ENCODE measurements around the gene NSMF.

Gene NSMF

DNA sequence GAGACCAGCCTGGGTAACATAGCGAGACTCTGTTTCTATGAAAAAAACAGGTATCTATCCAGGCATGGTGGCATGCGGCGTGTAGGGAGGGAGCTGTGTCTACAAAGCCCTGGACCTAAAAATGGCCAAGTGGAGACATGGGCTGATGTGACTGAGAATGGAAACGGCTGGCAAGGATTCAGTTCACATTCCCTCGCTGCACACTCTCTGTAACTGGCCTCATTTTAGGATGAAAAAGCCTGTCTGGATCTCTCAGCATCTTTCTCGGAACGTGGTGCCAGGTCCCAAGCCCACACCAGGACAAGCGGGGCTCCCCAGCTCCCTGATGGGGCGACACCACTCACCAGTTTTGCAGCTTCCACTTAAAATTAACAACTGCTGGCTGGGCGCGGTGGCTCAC is 49.6 kb downstream of the NSMF start:
- Histone ChIP-seq H3K27me3 (ENCODE audit: low read depth) (no peaks in the 10 kb centered on the region), H3K9me3 (no peaks in the 10 kb centered on the region), H3K4me3 (no peak overlapping the region), H3K36me3 (replicated peaks) (no peaks in the 10 kb centered on the region), H3K4me1 (no peaks in the 10 kb centered on the region)
- no peak for DNase-seq (ENCODE audit: low spot score in 2 of 2)
- in situ Hi-C loops (cut with MboI; ENCODE audit: low sequenced_read_pairs): loop anchor here (5.0 kb wide), 1 partner anchor 117 kb away; no protein-coding TSS in a partner anchor

DNA sequence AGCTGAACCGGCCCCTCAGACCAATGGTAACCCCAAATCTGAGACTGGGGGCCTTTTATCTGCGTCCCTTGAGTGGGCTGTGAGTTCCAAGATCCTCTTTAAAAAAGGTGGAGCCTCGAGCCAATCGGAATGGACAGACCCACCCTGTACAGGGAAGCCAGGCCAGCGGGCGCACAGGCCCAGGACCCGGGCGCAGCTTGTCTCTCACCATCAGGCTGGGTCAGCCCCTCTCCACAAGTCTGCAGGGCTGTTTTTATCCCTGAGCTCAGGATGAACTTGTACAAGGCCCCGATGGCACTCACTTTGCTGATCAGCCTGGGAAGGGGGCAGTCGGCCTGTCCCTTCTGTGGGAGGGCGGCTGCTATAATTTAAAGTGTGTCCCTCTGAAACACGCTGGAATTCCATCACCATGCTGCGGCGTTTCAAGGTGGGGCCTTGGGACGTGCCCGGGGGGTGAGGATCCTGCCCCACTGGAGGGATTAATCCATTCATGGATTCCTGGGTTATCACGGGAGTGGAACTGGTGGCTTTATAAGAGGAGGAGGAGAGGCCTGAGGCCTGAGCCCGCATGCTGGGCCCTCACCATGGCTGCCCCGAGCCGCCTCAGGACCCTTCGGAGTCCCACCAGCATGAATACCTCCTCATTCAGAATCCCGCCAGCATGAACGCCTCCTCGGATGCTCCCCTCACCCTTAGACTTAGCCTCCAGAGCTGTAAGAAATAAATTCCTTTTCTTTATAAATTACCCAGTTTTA is 50.3 kb downstream of the NSMF start:
- no peak for DNase-seq (ENCODE audit: low spot score in 2 of 2)
- Histone ChIP-seq H3K4me3 (no peak overlapping the region), H3K27me3 (ENCODE audit: low read depth) (no peaks in the 10 kb centered on the region), H3K9me3 (no peaks in the 10 kb centered on the region), H3K4me1 (no peaks in the 10 kb centered on the region), H3K36me3 (replicated peaks) (no peaks in the 10 kb centered on the region)
- in situ Hi-C loops (cut with MboI; ENCODE audit: low sequenced_read_pairs): loop anchor here (5.0 kb wide), 1 partner anchor 117 kb away; no protein-coding TSS in a partner anchor

DNA sequence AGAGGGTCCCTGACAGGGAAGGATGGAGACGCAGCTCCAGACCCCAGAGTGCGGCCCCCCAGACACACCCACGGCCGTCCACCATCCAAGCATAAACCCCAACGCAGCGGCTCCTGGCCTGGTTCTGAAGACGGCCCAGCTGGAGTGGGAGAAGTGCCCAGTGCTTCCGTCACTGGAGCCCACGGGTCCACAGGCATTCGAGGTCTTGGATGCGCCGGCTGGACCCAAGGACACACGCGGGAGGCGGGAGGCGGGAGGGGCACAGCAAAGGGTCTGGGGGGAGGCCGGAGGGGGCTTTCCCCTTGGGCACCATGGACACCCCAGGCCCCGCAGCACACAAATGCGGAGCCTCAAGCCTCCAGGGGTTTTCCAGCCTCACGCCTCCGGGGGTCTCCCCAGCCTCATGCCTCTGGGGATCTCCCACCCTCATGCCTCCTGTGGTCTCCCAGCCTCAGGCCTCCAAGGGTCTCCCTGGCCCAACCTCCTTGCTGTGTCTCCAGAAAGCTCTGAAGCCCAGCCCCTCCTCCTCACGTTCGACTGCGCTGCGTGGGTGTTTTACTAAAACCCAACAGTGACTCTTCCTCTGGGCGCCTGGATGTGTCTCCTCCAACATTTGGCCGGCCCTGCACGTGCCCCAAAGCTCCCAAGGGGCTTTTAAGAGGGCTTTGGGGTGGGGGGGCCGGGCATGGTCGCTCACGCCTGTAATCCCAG is 51.4 kb downstream of the NSMF start:
- H3K4me3 ChIP-seq: no peak overlapping the region

DNA sequence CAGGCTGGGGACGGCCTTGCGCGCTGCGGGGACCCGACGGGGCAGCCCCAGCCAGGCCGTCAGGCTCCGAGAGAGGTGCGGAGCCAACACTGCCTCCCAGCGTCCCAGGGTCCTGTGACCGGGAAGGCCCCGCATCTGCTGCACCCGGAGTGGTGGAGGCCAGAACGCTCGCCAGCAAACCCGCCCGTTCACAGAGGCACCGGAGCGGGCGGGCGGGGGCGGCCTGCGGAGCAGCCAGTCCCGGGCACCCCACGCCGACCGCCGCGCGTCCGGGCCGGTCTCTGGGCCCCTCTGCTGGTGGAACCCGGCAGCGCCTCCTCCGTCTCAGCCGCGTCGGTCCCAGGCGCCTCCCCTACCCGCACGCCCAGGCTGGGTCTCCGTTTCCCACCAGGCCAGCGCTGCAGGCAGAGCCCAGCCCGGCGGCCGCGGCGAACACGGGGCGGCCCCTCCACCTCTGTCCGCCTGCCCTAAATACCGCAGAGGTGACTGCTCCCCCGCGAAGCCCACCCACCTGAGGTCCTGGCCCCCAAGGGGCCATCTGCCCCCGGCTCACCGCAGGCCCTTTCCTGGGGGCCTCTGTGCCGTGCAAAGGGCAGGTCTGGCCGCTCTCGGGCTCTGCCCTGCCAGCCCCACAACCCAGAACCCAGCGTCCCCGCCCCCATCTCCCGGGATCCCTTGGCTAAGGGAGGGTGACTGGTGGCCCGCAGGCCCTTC is 52.1 kb downstream of the NSMF start:
- no peaks in the 10 kb centered on the region for H3K4me1 ChIP-seq
- peak; percentile 21 to 82 for DNase-seq (ENCODE audit: low spot score in 2 of 2)
- H3K9me3 ChIP-seq: no peaks in the 10 kb centered on the region
- no peaks in the 10 kb centered on the region for H3K36me3 ChIP-seq (replicated peaks)
- in situ Hi-C loops (cut with MboI; ENCODE audit: low sequenced_read_pairs): loop anchor here (5.0 kb wide), 1 partner anchor 115 kb away; no protein-coding TSS in a partner anchor
- peak overlapping the region; percentile 20 for H3K4me3 ChIP-seq
- no peaks in the 10 kb centered on the region for H3K27me3 ChIP-seq (ENCODE audit: low read depth)

More for the DNA sequence above, 51.4 kb downstream of the NSMF start:
- DNase-seq (ENCODE audit: low spot score in 2 of 2): no peak
- Histone ChIP-seq H3K27me3 (ENCODE audit: low read depth) (no peaks in the 10 kb centered on the region), H3K4me1 (no peaks in the 10 kb centered on the region), H3K36me3 (replicated peaks) (no peaks in the 10 kb centered on the region), H3K9me3 (no peaks in the 10 kb centered on the region)
- in situ Hi-C loops (cut with MboI; ENCODE audit: low sequenced_read_pairs): loop anchor here (5.0 kb wide), 1 partner anchor 115 kb away; no protein-coding TSS in a partner anchor

DNA sequence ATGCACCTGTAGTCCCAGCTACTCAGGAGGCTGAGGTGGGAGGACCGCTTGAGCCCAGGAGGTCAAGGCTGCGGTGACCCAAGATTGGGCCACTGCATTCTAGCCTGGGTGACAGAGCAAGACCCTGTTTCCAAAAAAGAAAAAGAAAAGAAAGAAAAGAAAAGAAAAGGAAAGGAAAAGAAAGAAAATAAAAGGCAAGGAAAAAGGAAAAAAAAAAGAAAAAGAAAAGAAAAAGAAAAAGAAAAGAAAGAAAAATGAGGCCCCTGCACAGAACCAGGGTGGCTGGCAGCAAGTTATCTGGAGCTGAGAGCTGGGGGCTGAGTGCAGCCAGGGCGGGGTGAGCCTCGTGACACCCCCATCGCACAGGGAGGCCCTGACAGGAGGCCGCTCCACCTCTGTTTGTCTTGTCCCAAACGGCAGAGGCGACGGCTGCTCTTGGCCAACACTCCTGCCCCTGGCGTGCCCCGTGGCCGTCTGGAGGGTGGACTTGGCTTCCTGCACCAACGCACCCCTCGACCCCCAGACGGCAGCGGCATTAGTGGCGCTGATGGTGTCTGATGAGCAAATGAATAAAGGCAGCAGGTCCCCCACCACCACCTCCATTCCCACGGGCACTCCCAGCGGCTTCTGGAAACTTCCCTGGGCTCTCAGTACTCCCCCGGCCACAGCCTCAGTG is 52.9 kb downstream of the NSMF start:
- DNase-seq (ENCODE audit: low spot score in 2 of 2): no peak
- Histone ChIP-seq H3K27me3 (ENCODE audit: low read depth) (no peaks in the 10 kb centered on the region), H3K36me3 (replicated peaks) (no peaks in the 10 kb centered on the region), H3K4me1 (no peaks in the 10 kb centered on the region), H3K4me3 (no peak overlapping the region), H3K9me3 (no peaks in the 10 kb centered on the region)
- in situ Hi-C loops (cut with MboI; ENCODE audit: low sequenced_read_pairs): loop anchor here (5.0 kb wide), 1 partner anchor 114 kb away; no protein-coding TSS in a partner anchor

DNA sequence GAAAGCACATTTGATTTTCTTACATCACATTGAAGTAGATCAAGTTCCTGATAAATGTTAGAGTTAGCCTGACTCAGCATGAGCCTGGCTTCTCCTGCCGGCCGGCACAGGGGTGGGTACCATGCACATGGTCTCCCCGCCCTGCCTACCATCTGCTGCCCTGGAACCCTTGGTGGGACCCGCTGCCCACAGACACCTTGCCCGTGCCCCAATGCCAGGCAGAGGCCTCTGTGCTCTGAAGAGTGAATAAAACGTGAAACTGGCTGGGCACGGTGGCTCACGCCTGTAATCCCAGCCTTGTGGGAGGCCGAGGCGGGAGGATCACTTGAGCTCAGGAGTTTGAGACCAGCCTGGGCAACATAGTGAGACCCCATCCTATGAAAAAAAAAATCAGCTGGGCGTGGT is 53.5 kb downstream of the NSMF start:
- in situ Hi-C loops (cut with MboI; ENCODE audit: low sequenced_read_pairs): loop anchor here (5.0 kb wide), 1 partner anchor 113 kb away; no protein-coding TSS in a partner anchor
- H3K36me3 ChIP-seq (replicated peaks): no peaks in the 10 kb centered on the region
- no peak for DNase-seq (ENCODE audit: low spot score in 2 of 2)

DNA sequence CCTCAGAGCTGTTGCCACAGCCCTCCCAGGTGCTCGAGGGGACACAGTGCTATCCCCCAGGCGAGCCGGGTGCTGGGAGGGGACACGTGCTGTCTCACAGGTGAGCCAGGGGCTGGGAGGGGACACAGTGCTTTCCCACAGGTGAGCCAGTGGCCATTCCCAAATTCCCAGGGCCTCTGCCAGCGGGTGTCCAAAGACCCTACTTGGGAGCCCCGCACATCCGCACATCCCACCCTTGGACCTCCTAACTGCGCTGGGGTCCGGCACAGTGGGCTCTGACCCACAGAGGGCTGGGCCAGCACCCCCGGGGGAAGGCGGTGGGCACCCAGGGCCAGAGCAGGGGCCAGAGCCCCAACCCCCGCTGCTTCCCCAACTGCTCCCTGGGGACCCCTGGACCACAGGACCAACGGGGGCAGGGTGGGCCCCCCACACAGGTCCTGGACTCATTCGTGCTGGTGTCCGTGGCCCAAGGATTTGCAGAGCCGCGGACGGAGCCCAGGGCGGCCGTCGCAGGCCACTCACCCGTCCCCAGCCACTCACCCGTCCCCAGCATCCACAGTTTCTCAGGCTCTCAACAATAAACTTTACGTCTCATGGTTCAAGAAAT is 54.1 kb downstream of the NSMF start:
- in situ Hi-C loops (cut with MboI; ENCODE audit: low sequenced_read_pairs): loop anchor here (5.0 kb wide), 1 partner anchor 113 kb away; no protein-coding TSS in a partner anchor
- H3K9me3 ChIP-seq: no peaks in the 10 kb centered on the region
- no peaks in the 10 kb centered on the region for H3K27me3 ChIP-seq (ENCODE audit: low read depth)
- no peaks in the 10 kb centered on the region for H3K36me3 ChIP-seq (replicated peaks)
- no peak for DNase-seq (ENCODE audit: low spot score in 2 of 2)
- H3K4me3 ChIP-seq: no peak overlapping the region
- H3K4me1 ChIP-seq: no peaks in the 10 kb centered on the region

More for the DNA sequence above, 53.5 kb downstream of the NSMF start:
- Histone ChIP-seq H3K9me3 (no peaks in the 10 kb centered on the region), H3K4me1 (no peaks in the 10 kb centered on the region), H3K27me3 (ENCODE audit: low read depth) (no peaks in the 10 kb centered on the region), H3K4me3 (no peak overlapping the region)

DNA sequence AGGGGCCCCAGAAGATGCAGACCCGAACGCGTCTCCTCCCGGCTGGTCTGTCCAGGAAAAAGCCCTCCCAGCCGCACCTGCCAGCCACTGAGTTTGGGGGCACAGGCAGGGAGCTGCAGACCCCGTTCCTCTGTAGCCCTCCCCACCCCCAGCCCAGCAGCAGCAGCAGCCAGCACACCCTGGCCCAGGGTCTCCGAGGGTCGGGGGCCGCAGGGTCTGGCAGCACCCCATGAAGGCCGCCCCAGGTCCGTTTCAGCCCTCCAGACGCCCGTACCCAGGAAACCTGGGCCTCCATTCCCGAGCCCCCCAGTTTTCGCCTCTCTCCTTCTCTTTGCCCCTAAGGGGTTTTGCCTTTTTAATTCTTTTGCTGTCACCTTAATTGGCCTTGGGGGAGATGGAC is 55.9 kb downstream of the NSMF start:
- in situ Hi-C loops (cut with MboI; ENCODE audit: low sequenced_read_pairs): no loop called here
- no peaks in the 10 kb centered on the region for H3K36me3 ChIP-seq (replicated peaks)
- H3K4me1 ChIP-seq: no peaks in the 10 kb centered on the region
- no peaks in the 10 kb centered on the region for H3K9me3 ChIP-seq
- H3K27me3 ChIP-seq (ENCODE audit: low read depth): no peaks in the 10 kb centered on the region
- no peak overlapping the region for H3K4me3 ChIP-seq
- no peak for DNase-seq (ENCODE audit: low spot score in 2 of 2)

DNA sequence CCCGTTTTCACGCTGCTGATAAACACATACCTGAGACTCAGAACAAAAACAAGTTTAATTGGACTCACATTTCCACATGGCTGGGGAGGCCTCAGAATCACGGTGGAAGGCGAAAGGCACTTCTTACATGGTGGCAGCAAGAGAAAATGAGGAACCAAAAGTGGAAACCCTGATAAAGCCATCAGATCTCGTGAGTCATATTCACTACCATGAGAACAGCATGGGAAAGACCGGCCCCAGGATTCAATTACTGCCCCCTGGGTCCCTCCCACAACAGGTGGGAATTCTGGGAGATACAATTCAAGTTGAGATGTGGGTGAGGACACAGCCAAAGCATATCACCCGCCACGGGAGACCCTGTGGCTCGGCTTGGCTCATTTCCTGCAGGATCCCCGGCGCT is 56.4 kb downstream of the NSMF start:
- no peaks in the 10 kb centered on the region for H3K4me1 ChIP-seq
- no peaks in the 10 kb centered on the region for H3K27me3 ChIP-seq (ENCODE audit: low read depth)
- H3K9me3 ChIP-seq: no peaks in the 10 kb centered on the region
- no peak for DNase-seq (ENCODE audit: low spot score in 2 of 2)
- no peaks in the 10 kb centered on the region for H3K36me3 ChIP-seq (replicated peaks)
- in situ Hi-C loops (cut with MboI; ENCODE audit: low sequenced_read_pairs): no loop called here
- H3K4me3 ChIP-seq: no peak overlapping the region

DNA sequence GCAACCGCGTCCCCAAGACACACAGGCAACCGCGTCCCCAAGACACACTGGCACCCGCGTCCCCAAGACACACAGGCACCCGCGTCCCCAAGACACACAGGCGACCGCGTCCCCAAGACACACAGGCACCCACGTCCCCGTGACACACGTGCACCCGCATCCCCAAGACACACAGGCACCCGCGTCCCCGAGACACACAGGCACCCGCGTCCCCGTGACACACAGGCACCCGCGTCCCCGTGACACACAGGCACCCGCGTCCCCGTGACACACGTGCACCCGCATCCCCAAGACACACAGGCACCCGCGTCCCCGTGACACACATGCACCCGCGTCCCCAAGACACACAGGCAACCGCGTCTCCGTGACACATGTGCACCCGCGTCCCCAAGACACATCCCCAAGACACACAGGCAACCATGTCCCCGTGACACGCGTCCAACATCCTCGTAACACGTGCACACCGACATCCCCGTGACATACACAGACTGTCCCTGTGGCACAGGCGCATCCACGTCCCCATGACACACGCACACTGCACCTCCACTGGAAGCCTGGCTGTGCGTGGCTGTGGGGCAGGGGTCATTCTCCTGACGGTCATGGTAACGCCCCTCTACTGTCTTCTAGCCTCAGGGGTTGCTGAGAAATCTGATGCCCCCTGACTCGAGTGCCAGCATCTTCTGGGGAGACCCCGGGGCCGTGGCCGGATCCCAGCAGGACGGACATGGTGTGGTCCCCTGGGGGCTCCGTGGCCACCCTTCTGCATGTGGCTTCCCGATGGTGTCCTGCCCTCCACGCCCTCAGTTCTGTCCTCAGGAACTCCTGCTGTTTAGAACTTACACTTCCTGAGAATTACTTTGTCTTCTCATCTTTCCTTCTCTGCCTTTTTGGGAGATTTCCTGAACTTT is 60.3 kb downstream of the NSMF start:
- in situ Hi-C loops (cut with MboI; ENCODE audit: low sequenced_read_pairs): no loop called here
- no peaks in the 10 kb centered on the region for H3K36me3 ChIP-seq (replicated peaks)
- H3K4me3 ChIP-seq: no peak overlapping the region
- H3K9me3 ChIP-seq: no peaks in the 10 kb centered on the region
- H3K4me1 ChIP-seq: no peaks in the 10 kb centered on the region
- no peaks in the 10 kb centered on the region for H3K27me3 ChIP-seq (ENCODE audit: low read depth)
- no peak for DNase-seq (ENCODE audit: low spot score in 2 of 2)

DNA sequence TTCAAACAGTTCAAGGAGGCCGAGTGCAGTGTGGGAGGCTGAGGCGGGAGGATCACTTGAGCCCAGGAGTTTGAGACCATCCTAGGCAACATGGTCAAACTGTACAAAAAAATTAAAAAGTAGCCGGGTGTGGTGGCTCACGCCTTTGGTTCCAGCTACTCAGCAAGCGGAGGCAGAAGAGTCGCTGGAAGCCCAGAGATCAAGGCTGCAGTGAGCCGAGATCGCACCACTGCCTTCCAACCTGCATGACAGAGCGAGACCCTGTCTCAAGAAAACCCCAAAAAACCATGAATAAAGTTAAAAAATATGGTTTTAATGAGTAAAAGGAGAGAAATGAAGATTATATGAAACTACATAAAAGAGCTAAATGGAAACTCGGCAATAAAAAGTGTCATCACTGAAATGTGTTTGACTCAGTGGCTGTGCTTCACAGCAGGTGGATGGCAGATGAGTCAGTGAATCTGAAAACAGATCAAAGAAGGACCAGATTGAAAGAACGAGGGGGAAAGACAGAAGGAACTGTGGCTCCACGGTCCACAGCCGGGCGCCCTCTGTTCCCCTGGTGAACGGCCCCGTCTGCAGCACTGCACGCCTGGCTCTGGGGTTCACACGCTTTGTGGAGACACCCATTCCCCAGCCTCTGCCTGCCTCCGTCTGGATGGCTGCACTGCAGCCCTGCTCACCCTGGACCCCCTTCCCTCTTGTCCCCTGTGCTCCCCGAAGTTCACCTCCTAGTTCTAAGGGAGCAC is 61.3 kb downstream of the NSMF start:
- Histone ChIP-seq H3K4me1 (no peaks in the 10 kb centered on the region), H3K9me3 (no peaks in the 10 kb centered on the region)
- in situ Hi-C loops (cut with MboI; ENCODE audit: low sequenced_read_pairs): no loop called here

More for the DNA sequence above, 61.3 kb downstream of the NSMF start:
- no peak overlapping the region for H3K4me3 ChIP-seq
- H3K36me3 ChIP-seq (replicated peaks): no peaks in the 10 kb centered on the region
- DNase-seq (ENCODE audit: low spot score in 2 of 2): no peak
- no peaks in the 10 kb centered on the region for H3K27me3 ChIP-seq (ENCODE audit: low read depth)
